Suprapubic skin (tissue), 4 donors: ENCODE measurements around the gene TGFB3. TPM values are rescaled to one million over a fixed set of nuclear protein-coding genes. Genes with fewer than 3 reads are reported as not detected.
"Not testable (repeated sequence)": the region's sequence is repeated elsewhere in the genome, so short reads cannot be mapped to it uniquely, and the experiment has no call there.

Experiments
- DNase-seq, 2 donors: peaks; one replicate each; pipeline ENCODE4 v3.0.0-alpha.2; 2019; ENCODE audit warnings: low spot score in 2 of 2
- H3K27ac ChIP-seq: fragments of 200-600 bp; sonication (generic); one replicate; pipeline ENCODE4 v1.5.1; 2019
- H3K27me3 ChIP-seq: fragments of 200-600 bp; sonication (generic); one replicate; pipeline ENCODE4 v1.5.1; 2019
- H3K36me3 ChIP-seq: fragments of 200-600 bp; sonication (generic); one replicate; pipeline ENCODE4 v1.5.1; 2019
- H3K4me1 ChIP-seq: fragments of 200-600 bp; sonication (generic); one replicate; pipeline ENCODE4 v1.5.1; 2019
- H3K4me3 ChIP-seq: fragments of 200-600 bp; sonication (generic); one replicate; pipeline ENCODE4 v1.5.1; 2019; ENCODE audit warnings: mild to moderate bottlenecking
- H3K9me3 ChIP-seq: fragments of 200-600 bp; sonication (generic); one replicate; pipeline ENCODE4 v1.5.1; 2019
- CTCF ChIP-seq, 2 donors: fragments of 200-600 bp in 1 of 2; fragments of 450-650 bp in 1 of 2; sonication (generic) in 1 of 2; IDR thresholded peaks; one replicate each; pipeline ENCODE4 v1.5.1; 2016 to 2019; ENCODE audit warnings: antibody characterized with exemption in 2 of 2, mild to moderate bottlenecking in 1 of 2, moderate library complexity in 1 of 2
- EP300 ChIP-seq: sonication (generic); formaldehyde crosslinking; IDR thresholded peaks from one replicate; pipeline ENCODE4 v1.6.1; 2017; ENCODE audit warnings: antibody characterized with exemption
- POLR2A ChIP-seq, 2 donors: fragments of 450-650 bp; IDR thresholded peaks; one replicate each; pipeline ENCODE4 v1.6.1; 2017; ENCODE audit warnings: antibody characterized with exemption in 2 of 2, mild to moderate bottlenecking in 2 of 2, moderate library complexity in 2 of 2
- POLR2AphosphoS5 ChIP-seq, 3 donors: sonication (generic); formaldehyde crosslinking; IDR thresholded peaks; one replicate each; pipeline ENCODE4 v1.6.1; 2017; ENCODE audit warnings: antibody characterized with exemption in 3 of 3
- WGBS: methylation state at CpG from one replicate; pipeline ENCODE4 v1.1.5; 2018; 5-methylcytosine and 5-hydroxymethylcytosine counted together
- total RNA-seq, 4 donors: library from RNA; depleted of rRNA; stranded (reverse); fragments of >200 nt; gene quantifications; one replicate each; pipeline ENCODE4 v1.1.0, GENCODE V29; 2016

TGFB3 gene
- total RNA-seq, 4 donors from 2014 or later, result 3.3 to 6.4 (median 5.0) TPM

DNA sequence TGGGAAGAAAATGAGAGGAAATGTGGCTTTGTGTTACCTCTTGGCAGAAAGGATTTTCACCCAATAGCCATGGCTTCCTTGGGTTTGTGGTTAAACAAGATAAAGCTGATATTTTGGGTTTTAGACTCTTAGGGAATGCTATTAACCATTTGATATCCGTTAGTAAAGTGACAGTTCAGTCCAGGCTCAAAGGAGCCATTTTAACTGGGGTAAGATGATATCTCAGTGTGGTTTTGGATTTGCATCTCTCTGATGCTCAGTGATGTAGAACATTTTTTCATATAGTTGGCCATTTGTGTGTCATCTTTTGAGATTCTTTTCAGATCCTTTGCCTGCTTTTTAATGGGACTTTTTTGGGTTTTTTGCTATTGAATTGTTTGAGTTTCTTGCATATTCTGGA, 33.9 kb upstream of the TGFB3 start:
- no peak for DNase-seq
- Histone ChIP-seq H3K27me3 (no peaks in the 10 kb centered on the region), H3K4me1 (no peaks in the 10 kb centered on the region), H3K4me3 (no peak overlapping the region), H3K9me3 (no peaks in the 10 kb centered on the region), H3K27ac (no peak overlapping the region), H3K36me3 (peaks cover 28% of the 10 kb centered on the region)
- no peak for TF ChIP-seq EP300
- TF ChIP-seq POLR2AphosphoS5 (IDR thresholded peaks at IDR 0.05), result no peak
- no peak for TF ChIP-seq CTCF (IDR thresholded peaks at IDR 0.05)
- TF ChIP-seq POLR2A (IDR thresholded peaks at IDR 0.05), result no peak
- WGBS, result 77% methylated on average over 1 of the region's 1 CpG

DNA sequence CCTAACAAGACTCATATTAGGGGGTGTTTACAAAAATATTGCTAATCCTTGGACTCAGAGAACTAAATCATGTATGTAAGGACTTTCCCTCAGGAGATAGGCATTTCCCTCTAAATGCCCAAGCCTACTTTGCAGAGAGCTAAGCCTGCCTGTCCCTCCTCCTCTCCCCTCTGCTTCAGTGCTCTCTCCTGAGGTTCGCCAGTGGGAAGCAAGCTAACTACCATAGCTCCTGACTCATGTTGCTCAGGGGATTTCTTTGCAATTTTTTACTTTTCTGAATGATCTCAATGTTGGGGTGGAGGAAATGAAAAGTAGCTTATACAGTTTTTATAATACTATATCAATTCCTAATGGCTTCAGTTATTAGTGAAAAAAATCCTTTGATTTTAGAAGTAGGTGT, 33.4 kb upstream of the TGFB3 start:
- no peak for TF ChIP-seq POLR2A (IDR thresholded peaks at IDR 0.05)
- TF ChIP-seq CTCF (IDR thresholded peaks at IDR 0.05), result no peak
- no peak for TF ChIP-seq EP300
- no peak for TF ChIP-seq POLR2AphosphoS5 (IDR thresholded peaks at IDR 0.05)
- Histone ChIP-seq H3K27ac (no peak overlapping the region), H3K4me1 (no peaks in the 10 kb centered on the region), H3K27me3 (no peaks in the 10 kb centered on the region), H3K4me3 (no peak overlapping the region), H3K36me3 (peaks cover 28% of the 10 kb centered on the region), H3K9me3 (no peaks in the 10 kb centered on the region)
- DNase-seq, result no peak
- 94% methylated on average over 1 of the region's 1 CpG for WGBS

GRCh38 chr14:76012354-76012753, 30.6 kb upstream of the TGFB3 start:
- no peak overlapping the region for H3K4me3 ChIP-seq
- H3K27ac ChIP-seq, result no peak overlapping the region
- no peaks in the 10 kb centered on the region for H3K27me3 ChIP-seq
- peaks cover 24% of the 10 kb centered on the region for H3K36me3 ChIP-seq
- no peaks in the 10 kb centered on the region for H3K9me3 ChIP-seq
- DNase-seq, result no peak
- TF ChIP-seq POLR2AphosphoS5 (IDR thresholded peaks at IDR 0.05), result no peak
- TF ChIP-seq EP300, result no peak
- TF ChIP-seq CTCF (IDR thresholded peaks at IDR 0.05), result no peak
- no peak for TF ChIP-seq POLR2A (IDR thresholded peaks at IDR 0.05)
- WGBS, result 84% methylated on average over 9 of the region's 9 CpGs
- no peaks in the 10 kb centered on the region for H3K4me1 ChIP-seq

GRCh38 chr14:76011930-76012329, 30.1 kb upstream of the TGFB3 start:
- Histone ChIP-seq H3K27ac (no peak overlapping the region), H3K4me3 (no peak overlapping the region)
- TF ChIP-seq POLR2AphosphoS5 (IDR thresholded peaks at IDR 0.05), result no peak
- TF ChIP-seq CTCF (IDR thresholded peaks at IDR 0.05), result no peak
- no peak for TF ChIP-seq POLR2A (IDR thresholded peaks at IDR 0.05)
- no peak for TF ChIP-seq EP300

DNA sequence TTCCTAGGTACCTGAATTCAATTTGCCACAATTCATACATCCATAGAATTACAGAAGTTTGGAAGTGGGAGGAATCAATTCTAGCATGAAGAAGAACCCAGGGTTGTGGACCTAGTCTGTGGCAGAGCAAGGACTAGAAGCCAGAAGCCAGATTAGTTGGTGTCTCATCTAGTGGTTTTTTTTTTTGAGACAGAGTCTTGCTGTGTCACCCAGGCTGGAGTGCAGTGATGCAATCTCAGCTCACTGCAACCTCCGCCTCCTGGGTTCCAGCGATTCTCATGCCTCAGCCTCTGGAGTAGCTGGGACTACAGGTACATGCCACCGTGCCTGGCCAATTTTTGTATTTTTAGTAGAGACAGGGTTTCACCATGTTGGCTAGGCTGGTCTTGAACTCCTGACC, 27.8 kb upstream of the TGFB3 start:
- H3K9me3 ChIP-seq, H3K27ac ChIP-seq, H3K4me3 ChIP-seq, H3K4me1 ChIP-seq, H3K27me3 ChIP-seq, DNase-seq: not testable (repeated sequence)
- peaks cover 36% of the 10 kb centered on the region for H3K36me3 ChIP-seq
- WGBS, result 96% methylated on average over 3 of the region's 3 CpGs

More at GRCh38 chr14:76011930-76012329, 30.1 kb upstream of the TGFB3 start:
- H3K27me3 ChIP-seq, result no peaks in the 10 kb centered on the region
- no peak for DNase-seq
- H3K36me3 ChIP-seq, result peaks cover 24% of the 10 kb centered on the region
- H3K9me3 ChIP-seq, result no peaks in the 10 kb centered on the region
- H3K4me1 ChIP-seq, result no peaks in the 10 kb centered on the region

DNA sequence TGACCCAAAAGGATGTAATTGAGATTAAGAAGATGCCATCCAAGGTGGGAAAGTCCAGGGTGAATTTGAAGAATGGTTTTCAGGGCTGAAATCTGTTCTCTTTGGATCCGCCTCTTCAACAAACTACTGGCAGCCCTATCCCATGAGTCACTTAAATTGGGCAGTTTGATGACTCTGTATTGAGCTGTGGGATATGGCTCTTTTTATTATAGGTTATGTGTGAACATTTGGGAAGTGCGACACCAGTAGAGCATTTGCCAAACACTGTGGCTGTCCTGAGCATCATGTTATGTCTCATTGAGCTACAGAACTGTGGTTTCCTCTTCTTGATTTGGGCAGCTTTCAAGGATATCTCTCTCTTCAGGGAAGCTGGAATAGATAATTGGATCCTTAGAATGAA, 26.1 kb upstream of the TGFB3 start:
- H3K4me3 ChIP-seq, result no peak overlapping the region
- H3K36me3 ChIP-seq, result peaks cover 37% of the 10 kb centered on the region
- no peaks in the 10 kb centered on the region for H3K9me3 ChIP-seq
- DNase-seq, result no peak
- H3K27me3 ChIP-seq, result no peaks in the 10 kb centered on the region
- H3K27ac ChIP-seq, result no peak overlapping the region
- TF ChIP-seq POLR2A (IDR thresholded peaks at IDR 0.05), result no peak
- TF ChIP-seq CTCF (IDR thresholded peaks at IDR 0.05), result no peak
- no peak for TF ChIP-seq EP300
- no peak for TF ChIP-seq POLR2AphosphoS5 (IDR thresholded peaks at IDR 0.05)
- 92% methylated on average over 2 of the region's 2 CpGs for WGBS
- H3K4me1 ChIP-seq, result no peaks in the 10 kb centered on the region
